ENCODE measurements around the gene ZNF329. TPM values are rescaled to one million over a fixed set of nuclear protein-coding genes. Genes with fewer than 3 reads are reported as not detected.

ZNF329 gene
- total and polyA plus RNA-seq, 2 of the 8 experiments (the other 6 are each of a cell fraction or from before 2014, with no cell fraction given): 5.8 to 11.2 TPM

DNA sequence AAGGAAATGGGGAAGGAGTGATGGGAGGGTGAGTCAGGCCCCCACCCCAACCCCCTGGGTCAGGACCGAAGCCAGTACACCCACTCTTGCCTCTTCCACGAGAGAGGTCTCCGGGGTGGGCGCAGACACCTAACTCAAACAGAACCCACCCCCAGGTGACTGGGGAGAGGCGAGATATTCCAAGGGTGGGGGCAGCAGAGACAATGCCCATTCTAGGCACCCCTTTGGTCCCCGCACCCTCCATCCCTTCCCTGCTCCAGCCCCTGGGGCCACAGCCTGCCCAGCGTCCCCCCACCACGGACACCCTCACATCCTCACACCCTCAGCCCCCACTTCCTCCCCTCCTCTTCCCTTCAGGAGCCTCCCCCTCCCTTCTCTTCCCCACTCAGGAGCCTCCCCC is 53.2 kb downstream of the ZNF329 start:
- Histone ChIP-seq H2BK20ac (ENCODE audit: low read length) (no peak overlapping the region), H2AK5ac (ENCODE audit: low read depth, low read length) (peak overlapping the region; percentile 88; the same call in 1 of the 2 replicates), H3K4me2 (ENCODE audit: insufficient read depth in 1 of 2, low read depth in 2 of 2, low read length in 2 of 2) (peak overlapping the region; percentile 69 to 73), H3K4me3 (ENCODE audit: extremely low read depth in 1 of 4, insufficient read depth in 2 of 4, low read depth in 3 of 4, low read length in 4 of 4) (peak overlapping the region; percentile 82 to 99 (median 97)), H2AFZ (ENCODE audit: low read length) (no peak overlapping the region), H2BK5ac (ENCODE audit: low read depth, low read length) (peak overlapping the region; percentile 98; the same call in 1 of the 2 replicates), H2BK120ac (replicated peaks; ENCODE audit: low read depth, low read length) (no peak overlapping the region), H4K20me1 (replicated peaks in 1 of 2; ENCODE audit: control insufficient read depth in 1 of 2, insufficient read depth in 2 of 2, low read length in 2 of 2) (no peaks in the 10 kb centered on the region), H3K56ac (replicated peaks; ENCODE audit: insufficient read length, low read depth, low read length) (no peak overlapping the region), H3K79me2 (ENCODE audit: control insufficient read depth in 1 of 2, insufficient read depth in 2 of 2, low read length in 2 of 2) (peaks cover 0 to 16% of the 10 kb centered on the region in 2 experiments; a peak in 1 of 4 replicates), H3K27me3 (replicated peaks in 1 of 4; ENCODE audit: control insufficient read depth in 3 of 4, extremely low read depth in 1 of 4, insufficient read depth in 3 of 4, low read length in 3 of 4) (no peaks in the 10 kb centered on the region), H3K9ac (replicated peaks in 1 of 4; ENCODE audit: extremely low read depth in 1 of 4, low read depth in 3 of 4, low read length in 3 of 4) (peak overlapping the region in 3 of 4 experiments; percentile 51 to 95 (median 59); a peak in 4 of 7 replicates), H3K23ac (ENCODE audit: insufficient read length) (no peak overlapping the region), H3K14ac (ENCODE audit: insufficient read length) (no peak overlapping the region), H3K23me2 (ENCODE audit: low read depth, low read length) (peaks cover 2% of the 10 kb centered on the region; the same call in 1 of the 2 replicates), H3K4ac (replicated peaks; ENCODE audit: insufficient read length, low read depth, low read length) (peak overlapping the region; percentile 83), H3K18ac (ENCODE audit: extremely low read depth, low read length) (no peak overlapping the region; the same call in 1 of the 2 replicates), H3K79me1 (ENCODE audit: low read depth, low read length) (peaks cover 4% of the 10 kb centered on the region; the same call in 1 of the 2 replicates), H3K27ac (ENCODE audit: low read depth, low read length) (peak overlapping the region; percentile 75), H4K5ac (ENCODE audit: insufficient read length, low read depth, low read length) (no peak overlapping the region), H2BK15ac (ENCODE audit: low read length) (no peak overlapping the region), H3K9me3 (ENCODE audit: insufficient read depth in 2 of 2, low read depth in 1 of 2, low read length in 1 of 2) (peaks cover 6 to 9% of the 10 kb centered on the region in 2 experiments; a peak in 2 of 4 replicates), H4K91ac (replicated peaks; ENCODE audit: insufficient read length, low read length) (no peak overlapping the region), H2BK12ac (ENCODE audit: low read depth, low read length) (peak overlapping the region; percentile 97; the same call in 1 of the 2 replicates), H4K8ac (ENCODE audit: extremely low read depth, insufficient read depth, low read length) (peak overlapping the region; percentile 97; the same call in 1 of the 2 replicates), H3K4me1 (replicated peaks in 1 of 4; ENCODE audit: control insufficient read depth in 3 of 4, insufficient read depth in 4 of 4, low read length in 3 of 4) (peaks cover 0 to 5% (median 4%) of the 10 kb centered on the region in 4 experiments; a peak in 5 of 7 replicates), H3K36me3 (ENCODE audit: control insufficient read depth in 2 of 4, insufficient read depth in 4 of 4, low read length in 3 of 4) (no peaks in the 10 kb centered on the region)
- TF ChIP-seq RBBP5 (IDR thresholded peaks at IDR 0.05; ENCODE audit: borderline replicate concordance, low read depth, low read length) (peak; percentile 16; the same call in 1 of the 2 replicates), CTBP2 (IDR thresholded peaks at IDR 0.05; ENCODE audit: borderline replicate concordance, insufficient read depth, insufficient read length, low read length) (no peak), POLR2AphosphoS5 (IDR thresholded peaks at IDR 0.05; ENCODE audit: low read depth, low read length) (peak; percentile 44)
- WGBS, 2 experiments (ENCODE audit: extremely low coverage in 1 of 2, insufficient coverage in 1 of 2, insufficient read length in 1 of 2, insufficient replicate concordance in 2 of 2, low coverage in 1 of 2, low lambda C conversion rate in 2 of 2, missing lambda C conversion rate in 1 of 2): 11% methylated on average over 3 of the region's 8 CpGs; no CpG with 5 or more reads in 1 of the 2 experiments
- DNase-seq (ENCODE audit: low read depth in 1 of 2, low spot score in 2 of 2) (no peak), FAIRE-seq (no peak)
- POLR2A ChIA-PET (ENCODE audit: partially characterized antibody): interaction anchor here (1.0 to 2.8 kb wide), 9 partner anchors 9 to 86 kb away, joined by 3 to 23 read pairs (median 4); partner anchors contain the start of gene ZNF135
- CTCF ChIA-PET (ENCODE audit: partially characterized antibody): no interaction called here
